Ovary (tissue), 3 donors: Measurements from ENCODE around the gene PFKP.

Experiments used
- POLR2A ChIP-seq: fragments of 450-650 bp; IDR thresholded peaks from one replicate; pipeline ENCODE4 v1.6.1; 2017; ENCODE audit warnings: antibody characterized with exemption, mild to moderate bottlenecking, moderate library complexity
- TF ChIP-seq, protein P1 (sequence below), 3 donors: fragments of 450-650 bp in 2 of 3; fragments of 200-600 bp in 1 of 3; IDR thresholded peaks; one replicate each; pipeline versions ENCODE4 v1.5.1 to v1.8.0; 2016 to 2022; ENCODE audit warnings: antibody characterized with exemption in 3 of 3, mild to moderate bottlenecking in 1 of 3
- donor health status: DM: no; HTN: no; CAD: no.

GRCh38 chr10:3122034-3122433, 54.7 kb downstream of the PFKP start:
- TF ChIP-seq, protein P1, sequence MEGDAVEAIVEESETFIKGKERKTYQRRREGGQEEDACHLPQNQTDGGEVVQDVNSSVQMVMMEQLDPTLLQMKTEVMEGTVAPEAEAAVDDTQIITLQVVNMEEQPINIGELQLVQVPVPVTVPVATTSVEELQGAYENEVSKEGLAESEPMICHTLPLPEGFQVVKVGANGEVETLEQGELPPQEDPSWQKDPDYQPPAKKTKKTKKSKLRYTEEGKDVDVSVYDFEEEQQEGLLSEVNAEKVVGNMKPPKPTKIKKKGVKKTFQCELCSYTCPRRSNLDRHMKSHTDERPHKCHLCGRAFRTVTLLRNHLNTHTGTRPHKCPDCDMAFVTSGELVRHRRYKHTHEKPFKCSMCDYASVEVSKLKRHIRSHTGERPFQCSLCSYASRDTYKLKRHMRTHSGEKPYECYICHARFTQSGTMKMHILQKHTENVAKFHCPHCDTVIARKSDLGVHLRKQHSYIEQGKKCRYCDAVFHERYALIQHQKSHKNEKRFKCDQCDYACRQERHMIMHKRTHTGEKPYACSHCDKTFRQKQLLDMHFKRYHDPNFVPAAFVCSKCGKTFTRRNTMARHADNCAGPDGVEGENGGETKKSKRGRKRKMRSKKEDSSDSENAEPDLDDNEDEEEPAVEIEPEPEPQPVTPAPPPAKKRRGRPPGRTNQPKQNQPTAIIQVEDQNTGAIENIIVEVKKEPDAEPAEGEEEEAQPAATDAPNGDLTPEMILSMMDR (IDR thresholded peaks at IDR 0.05) = no peak
- TF ChIP-seq POLR2A = no peak
